CD4-positive, alpha-beta T cell treated with Interleukin-6 for 4 hours (primary cell): Measurements from ENCODE around the gene AP1S3.

ENCODE experiments used
- DNase-seq: peaks from one replicate; pipeline ENCODE4 v3.0.0-alpha.2; 2020; ENCODE audit warnings: mixed read lengths

The AP1S3 gene

GRCh38 chr2:223759569-223760430 is 77.6 kb downstream of the AP1S3 start:
- DNase-seq, result no peak

- no peak for DNase-seq
These were observed 79.1 kb downstream of the AP1S3 start for GRCh38 chr2:223758131-223758840.

GRCh38 chr2:223753940-223754339 is 83.4 kb downstream of the AP1S3 start:
- DNase-seq, result no peak

GRCh38 chr2:223751012-223751411 is 86.4 kb downstream of the AP1S3 start:
- no peak for DNase-seq

GRCh38 chr2:223747392-223748042 is 89.9 kb downstream of the AP1S3 start:
- DNase-seq, result no peak

- DNase-seq, result no peak
These were observed 90.8 kb downstream of the AP1S3 start for GRCh38 chr2:223746611-223747010.

- DNase-seq, result no peak
These were observed 92.8 kb downstream of the AP1S3 start for GRCh38 chr2:223744580-223744979.

GRCh38 chr2:223740679-223741078 is 96.7 kb downstream of the AP1S3 start:
- no peak for DNase-seq

- DNase-seq, result no peak
These were observed 100.2 kb downstream of the AP1S3 start for GRCh38 chr2:223737207-223737606.

GRCh38 chr2:223736488-223736887 is 100.9 kb downstream of the AP1S3 start:
- DNase-seq, result no peak

- DNase-seq, result no peak
These were observed 101.6 kb downstream of the AP1S3 start for GRCh38 chr2:223735659-223736244.

- no peak for DNase-seq
These were observed 102.2 kb downstream of the AP1S3 start for GRCh38 chr2:223735035-223735640.

GRCh38 chr2:223734346-223734745 is 103.0 kb downstream of the AP1S3 start:
- DNase-seq, result no peak

- DNase-seq, result no peak
These were observed 105.0 kb downstream of the AP1S3 start for GRCh38 chr2:223732346-223732745.

GRCh38 chr2:223731503-223731902 is 105.9 kb downstream of the AP1S3 start:
- no peak for DNase-seq

- DNase-seq, result no peak
These were observed 107.6 kb downstream of the AP1S3 start for GRCh38 chr2:223729781-223730180.

GRCh38 chr2:223727562-223727961 is 109.8 kb downstream of the AP1S3 start:
- DNase-seq, result peak; percentile 21

- DNase-seq, result no peak
These were observed 111.1 kb downstream of the AP1S3 start for GRCh38 chr2:223725986-223726970.

- DNase-seq, result no peak
These were observed 111.9 kb downstream of the AP1S3 start for GRCh38 chr2:223725494-223725893.

- no peak for DNase-seq
These were observed 112.5 kb downstream of the AP1S3 start for GRCh38 chr2:223724861-223725260.

GRCh38 chr2:223723954-223724411 is 113.4 kb downstream of the AP1S3 start:
- DNase-seq, result no peak
